Liver (tissue), 9 donors: ENCODE results near the gene TMEM176A. TPM values are rescaled to one million over a fixed set of nuclear protein-coding genes. Genes with fewer than 3 reads are reported as not detected.
A peak's percentile ranks its signal among the peaks of the same experiment; 100 is the strongest.

ENCODE experiments used
- DNase-seq: peaks from one replicate; pipeline ENCODE4 v3.0.0-alpha.2; 2017; ENCODE audit warnings: low spot score
- H3K27ac ChIP-seq, 2 donors: one replicate each; pipeline ENCODE4 v1.7.0; 2013; ENCODE audit warnings: inconsistent platforms in 2 of 2, low read length in 2 of 2, control low read depth in 1 of 2, low read depth in 1 of 2, mild to moderate bottlenecking in 1 of 2
- H3K27me3 ChIP-seq, 4 donors: one replicate each; pipeline versions ENCODE4 v1.6.1 to v1.7.0; 2013; ENCODE audit warnings: low read length in 3 of 4, inconsistent platforms in 1 of 4, mild to moderate bottlenecking in 1 of 4, moderate library complexity in 1 of 4; ENCODE audit not compliant: control insufficient read depth in 4 of 4, insufficient read depth in 4 of 4
- H3K36me3 ChIP-seq, 4 donors: one replicate each; pipeline versions ENCODE4 v1.6.1 to v1.7.0; 2013; ENCODE audit warnings: low read length in 3 of 4, mild to moderate bottlenecking in 3 of 4, low read depth in 1 of 4, moderate library complexity in 1 of 4; ENCODE audit not compliant: control insufficient read depth in 4 of 4, insufficient read depth in 3 of 4
- H3K4me1 ChIP-seq, 4 donors: one replicate each; pipeline versions ENCODE4 v1.6.1 to v1.7.0; 2013; ENCODE audit warnings: low read length in 3 of 4, mild to moderate bottlenecking in 3 of 4, moderate library complexity in 1 of 4; ENCODE audit not compliant: control insufficient read depth in 4 of 4, insufficient read depth in 4 of 4
- H3K4me3 ChIP-seq, 3 donors: one replicate each; pipeline versions ENCODE4 v1.6.1 to v1.7.0; 2013; ENCODE audit warnings: low read length in 3 of 3, control low read depth in 1 of 3, low read depth in 1 of 3, mild to moderate bottlenecking in 1 of 3
- H3K9ac ChIP-seq, 2 donors: one replicate each; pipeline ENCODE4 v1.7.0; 2013; ENCODE audit warnings: low read length in 2 of 2, mild to moderate bottlenecking in 2 of 2, moderate library complexity in 2 of 2, control low read depth in 1 of 2, low read depth in 1 of 2
- H3K9me3 ChIP-seq, 4 donors: one replicate each; pipeline versions ENCODE4 v1.6.1 to v1.7.0; 2013; ENCODE audit warnings: low read length in 3 of 4; ENCODE audit not compliant: control insufficient read depth in 4 of 4
- ATF3 ChIP-seq: IDR thresholded peaks from 2 replicates; pipeline ENCODE4 v1.6.1; 2016; ENCODE audit warnings: antibody characterized with exemption
- CTCF ChIP-seq: fragments of 150-350 bp; IDR thresholded peaks from 2 replicates; pipeline ENCODE4 v1.5.1; 2017; ENCODE audit warnings: improper control_type of control experiment, low read depth, low read length; ENCODE audit not compliant: missing input control
- EGR1 ChIP-seq, 2 donors: IDR thresholded peaks; 2 replicates each; pipeline ENCODE4 v1.6.1; 2016 to 2018; ENCODE audit warnings: antibody characterized with exemption in 2 of 2, low read depth in 2 of 2
- FOXA2 ChIP-seq: IDR thresholded peaks from 2 replicates; pipeline ENCODE4 v1.6.1; 2016; ENCODE audit warnings: antibody characterized with exemption
- HNF4A ChIP-seq, 2 donors: conservative IDR thresholded peaks; 2 replicates each; pipeline ENCODE4 v1.6.1; 2016; ENCODE audit warnings: antibody characterized with exemption in 2 of 2, mild to moderate bottlenecking in 2 of 2
- HNF4G ChIP-seq: IDR thresholded peaks from 2 replicates; pipeline ENCODE4 v1.6.1; 2016; ENCODE audit warnings: antibody characterized with exemption
- NR2F2 ChIP-seq: IDR thresholded peaks from 2 replicates; pipeline ENCODE4 v1.6.1; 2016; ENCODE audit warnings: antibody characterized with exemption
- RAD21 ChIP-seq, 2 donors: IDR thresholded peaks; 2 replicates each; pipeline ENCODE4 v1.6.1; 2016; ENCODE audit warnings: antibody characterized with exemption in 2 of 2, mild to moderate bottlenecking in 2 of 2
- RXRA ChIP-seq, 2 donors: IDR thresholded peaks; 2 replicates each; pipeline ENCODE4 v1.6.1; 2017 to 2018; ENCODE audit warnings: antibody characterized with exemption in 2 of 2, mild to moderate bottlenecking in 1 of 2
- SP1 ChIP-seq: IDR thresholded peaks from 2 replicates; pipeline ENCODE4 v1.6.1; 2018; ENCODE audit warnings: antibody characterized with exemption, mild to moderate bottlenecking
- YY1 ChIP-seq: IDR thresholded peaks from 2 replicates; pipeline ENCODE4 v1.6.1; 2016; ENCODE audit warnings: antibody characterized with exemption, mild to moderate bottlenecking
- ZBTB33 ChIP-seq: IDR thresholded peaks from 2 replicates; pipeline ENCODE4 v1.6.1; 2016; ENCODE audit warnings: antibody characterized with exemption
- WGBS: extraction: QIAGEN DNeasy Blood & Tissue Kit; methylation state at CpG from one replicate; pipeline ENCODE4 v1.1.7; 2013; 5-methylcytosine and 5-hydroxymethylcytosine counted together
- polyA plus RNA-seq, 2 donors: library from polyadenylated mRNA; stranded (reverse) in 1 of 2; unstranded in 1 of 2; fragments of 200-250 nt in 1 of 2; fragments of >200 nt in 1 of 2; fragmentation: Nextera tagmentation in 1 of 2; extraction: Ambion mirVana in 1 of 2; gene quantifications; one replicate each; pipeline versions ENCODE4 v1.2.1 to v1.2.3, GENCODE V29; 2013 to 2015
- total RNA-seq, 2 donors: library from RNA; depleted of rRNA; stranded (reverse); fragments of >200 nt; gene quantifications; one replicate each; pipeline ENCODE4 v1.2.3, GENCODE V29; 2014
- donor health status: healthy.
- donor health status: healthy.
- donor health status: healthy.
- donor health status: healthy.
- donor health status: healthy.

The TMEM176A gene
- total and polyA plus RNA-seq, 4 donors = 346 to 703 (median 539) TPM

- no peak for TF ChIP-seq SP1
- no peak for TF ChIP-seq YY1
- TF ChIP-seq CTCF = no peak
- no peak for TF ChIP-seq EGR1 (IDR thresholded peaks at IDR 0.05; ENCODE audit: low read depth in 2 of 2)
- TF ChIP-seq RXRA (IDR thresholded peaks at IDR 0.05) = no peak
- no peak for TF ChIP-seq ATF3
- TF ChIP-seq RAD21 (IDR thresholded peaks at IDR 0.05) = no peak
- TF ChIP-seq FOXA2 = no peak
- no peak for TF ChIP-seq NR2F2
- no peak for TF ChIP-seq HNF4G
- no peak for TF ChIP-seq ZBTB33
- H3K4me1 ChIP-seq = peaks cover 6 to 45% (median 29%) of the 10 kb centered on the region in 4 donors
- no peak for DNase-seq
- peaks cover 0 to 5% (median 0%) of the 10 kb centered on the region in 4 donors for H3K36me3 ChIP-seq
- no peak overlapping the region for H3K27ac ChIP-seq
- no peaks in the 10 kb centered on the region for H3K9me3 ChIP-seq
- WGBS = 64% methylated on average over 1 of the region's 1 CpG
- no peak overlapping the region for H3K9ac ChIP-seq
- H3K4me3 ChIP-seq = no peak overlapping the region
- no peaks in the 10 kb centered on the region for H3K27me3 ChIP-seq
These were observed 28.9 kb downstream of the TMEM176A start for GRCh38 chr7:150829426-150829825.

GRCh38 chr7:150830937-150831336, 30.4 kb downstream of the TMEM176A start:
- DNase-seq = no peak
- H3K9ac ChIP-seq = no peak overlapping the region
- WGBS = 2% methylated on average over 1 of the region's 1 CpG

More at GRCh38 chr7:150830937-150831336, 30.4 kb downstream of the TMEM176A start:
- H3K27me3 ChIP-seq = no peaks in the 10 kb centered on the region
- peaks cover 4 to 30% (median 20%) of the 10 kb centered on the region in 4 donors for H3K4me1 ChIP-seq
- TF ChIP-seq CTCF (no peak), HNF4A (conservative IDR thresholded peaks at IDR 0.05) (peak; percentile 62 to 70), SP1 (peak; percentile 34), FOXA2 (no peak), RXRA (IDR thresholded peaks at IDR 0.05) (peak; percentile 77 to 93)
- H3K27ac ChIP-seq = no peak overlapping the region
- no peaks in the 10 kb centered on the region for H3K9me3 ChIP-seq
- no peak overlapping the region for H3K4me3 ChIP-seq
- peaks cover 0 to 5% (median 0%) of the 10 kb centered on the region in 4 donors for H3K36me3 ChIP-seq
